ENCODE results near the gene ECE2.

Gene ECE2

DNA sequence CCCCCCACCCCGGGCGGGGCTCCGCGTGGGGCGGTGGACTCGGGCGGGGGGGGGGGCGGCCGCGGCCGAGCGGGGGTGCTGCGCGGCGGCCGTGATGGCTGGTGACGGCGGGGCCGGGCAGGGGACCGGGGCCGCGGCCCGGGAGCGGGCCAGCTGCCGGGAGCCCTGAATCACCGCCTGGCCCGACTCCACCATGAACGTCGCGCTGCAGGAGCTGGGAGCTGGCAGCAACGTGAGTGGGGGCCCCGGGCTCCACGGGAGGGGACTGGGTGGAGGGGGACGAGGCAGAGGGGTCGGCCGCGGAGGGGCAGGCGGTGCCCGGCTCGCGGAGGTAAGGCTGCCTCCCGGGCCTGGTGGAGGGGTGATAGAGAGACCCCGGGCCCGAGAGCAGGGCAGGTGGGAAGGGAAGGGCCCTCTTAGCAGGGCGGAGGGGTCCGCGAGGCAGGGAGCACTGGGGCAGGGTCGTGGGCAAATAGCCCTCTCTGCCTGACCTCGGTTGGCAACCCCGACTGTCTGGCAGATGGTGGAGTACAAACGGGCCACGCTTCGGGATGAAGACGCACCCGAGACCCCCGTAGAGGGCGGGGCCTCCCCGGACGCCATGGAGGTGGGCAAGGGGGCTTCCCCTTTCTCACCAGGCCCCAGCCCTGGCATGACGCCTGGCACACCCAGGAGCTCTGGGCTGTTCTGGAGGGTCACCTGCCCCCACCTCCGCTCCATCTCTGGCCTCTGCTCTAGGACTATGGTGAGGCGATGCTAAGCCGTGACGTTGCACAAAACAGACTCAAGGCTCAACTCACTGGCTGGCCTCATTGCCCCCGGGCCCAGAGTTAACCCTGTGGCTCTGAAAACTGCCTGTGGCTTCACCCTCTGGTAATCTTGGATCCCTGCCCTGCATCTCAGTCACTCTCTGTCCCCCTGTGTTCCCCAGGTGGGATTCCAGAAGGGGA, at the start of gene ECE2:
ECE2 (plus strand) TSS at position 62 of the 950 bp plus-strand sequence; CDS start at position 194, 132 bp downstream.
- TF ChIP-seq, protein P1, sequence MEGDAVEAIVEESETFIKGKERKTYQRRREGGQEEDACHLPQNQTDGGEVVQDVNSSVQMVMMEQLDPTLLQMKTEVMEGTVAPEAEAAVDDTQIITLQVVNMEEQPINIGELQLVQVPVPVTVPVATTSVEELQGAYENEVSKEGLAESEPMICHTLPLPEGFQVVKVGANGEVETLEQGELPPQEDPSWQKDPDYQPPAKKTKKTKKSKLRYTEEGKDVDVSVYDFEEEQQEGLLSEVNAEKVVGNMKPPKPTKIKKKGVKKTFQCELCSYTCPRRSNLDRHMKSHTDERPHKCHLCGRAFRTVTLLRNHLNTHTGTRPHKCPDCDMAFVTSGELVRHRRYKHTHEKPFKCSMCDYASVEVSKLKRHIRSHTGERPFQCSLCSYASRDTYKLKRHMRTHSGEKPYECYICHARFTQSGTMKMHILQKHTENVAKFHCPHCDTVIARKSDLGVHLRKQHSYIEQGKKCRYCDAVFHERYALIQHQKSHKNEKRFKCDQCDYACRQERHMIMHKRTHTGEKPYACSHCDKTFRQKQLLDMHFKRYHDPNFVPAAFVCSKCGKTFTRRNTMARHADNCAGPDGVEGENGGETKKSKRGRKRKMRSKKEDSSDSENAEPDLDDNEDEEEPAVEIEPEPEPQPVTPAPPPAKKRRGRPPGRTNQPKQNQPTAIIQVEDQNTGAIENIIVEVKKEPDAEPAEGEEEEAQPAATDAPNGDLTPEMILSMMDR (IDR thresholded peaks at IDR 0.05) = no peak
- H3K27ac ChIP-seq = no peak within 1 kb of the TSS
- peak within 1 kb of the TSS; percentile 54 for H3K4me3 ChIP-seq
- DNase-seq (ENCODE audit: low spot score) = peak; percentile 43

DNA sequence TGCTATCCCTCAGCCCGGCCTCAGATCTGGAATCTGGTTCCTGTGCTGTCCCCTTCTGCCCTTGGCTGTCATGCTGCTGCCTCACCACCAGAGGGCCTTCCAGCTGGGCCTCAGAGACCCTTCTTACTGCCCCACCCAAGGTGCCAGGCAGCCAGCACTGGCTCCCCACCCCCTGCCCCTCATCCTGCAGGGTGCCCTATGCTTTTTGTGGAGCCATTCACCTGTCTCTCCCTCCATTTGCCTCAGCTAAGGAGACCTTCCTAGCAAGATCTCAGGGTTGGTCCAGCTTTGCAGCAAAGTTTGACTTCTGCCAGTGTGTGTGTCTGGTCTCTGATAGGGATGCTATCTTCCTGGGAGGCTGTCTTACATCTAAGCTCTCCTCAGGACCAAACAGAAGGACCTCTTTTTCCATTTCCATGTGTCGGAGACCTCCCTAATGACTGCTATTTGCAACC, 48.3 kb upstream of the ECE2 start:
- no peak for DNase-seq (ENCODE audit: low spot score)

DNA sequence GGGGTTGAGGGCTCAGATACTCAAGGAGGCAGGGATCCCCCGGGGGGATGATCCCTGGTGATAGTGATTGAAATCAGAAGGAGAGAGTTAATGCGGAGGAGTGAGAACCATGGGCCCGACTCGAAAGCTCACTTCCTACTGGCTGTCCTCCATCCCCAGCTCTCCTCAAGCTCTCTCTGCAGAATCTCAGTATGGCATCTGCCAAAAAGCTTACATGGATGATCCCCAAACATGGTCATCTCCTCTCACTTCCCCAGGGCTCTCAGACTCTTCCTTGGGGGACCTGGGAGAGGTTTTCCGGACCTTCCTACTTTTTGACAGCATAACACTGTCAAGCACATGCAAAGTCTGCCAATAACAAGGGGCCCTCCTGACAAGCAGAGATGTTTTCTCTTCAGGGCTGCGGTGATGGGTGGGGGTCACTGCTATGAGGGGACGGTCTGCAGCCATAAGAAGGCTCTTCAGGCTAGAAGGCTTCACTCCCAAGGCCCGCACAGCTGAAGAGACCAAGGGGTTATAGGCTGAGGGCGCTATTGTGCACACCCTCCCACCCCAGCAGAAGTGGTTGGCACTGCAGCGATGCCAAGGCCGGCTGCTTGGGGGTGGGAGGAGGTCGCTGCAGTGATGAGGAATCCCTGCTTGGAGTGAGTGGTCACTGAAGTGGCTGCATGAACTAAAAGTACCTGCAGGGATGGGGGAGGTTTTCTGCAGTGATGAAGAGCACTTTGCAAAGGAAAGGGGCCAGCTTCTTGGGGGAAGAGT, 47.3 kb upstream of the ECE2 start:
- TF ChIP-seq, protein P1 (IDR thresholded peaks at IDR 0.05) = no peak
- Histone ChIP-seq H3K4me3 (peak overlapping the region; percentile 73), H3K27ac (no peak overlapping the region)
- no peak for DNase-seq (ENCODE audit: low spot score)

More for the DNA sequence above, 48.3 kb upstream of the ECE2 start:
- TF ChIP-seq, protein P1 (IDR thresholded peaks at IDR 0.05) = peak; percentile 46
- Histone ChIP-seq H3K4me3 (no peak overlapping the region), H3K27ac (no peak overlapping the region)

DNA sequence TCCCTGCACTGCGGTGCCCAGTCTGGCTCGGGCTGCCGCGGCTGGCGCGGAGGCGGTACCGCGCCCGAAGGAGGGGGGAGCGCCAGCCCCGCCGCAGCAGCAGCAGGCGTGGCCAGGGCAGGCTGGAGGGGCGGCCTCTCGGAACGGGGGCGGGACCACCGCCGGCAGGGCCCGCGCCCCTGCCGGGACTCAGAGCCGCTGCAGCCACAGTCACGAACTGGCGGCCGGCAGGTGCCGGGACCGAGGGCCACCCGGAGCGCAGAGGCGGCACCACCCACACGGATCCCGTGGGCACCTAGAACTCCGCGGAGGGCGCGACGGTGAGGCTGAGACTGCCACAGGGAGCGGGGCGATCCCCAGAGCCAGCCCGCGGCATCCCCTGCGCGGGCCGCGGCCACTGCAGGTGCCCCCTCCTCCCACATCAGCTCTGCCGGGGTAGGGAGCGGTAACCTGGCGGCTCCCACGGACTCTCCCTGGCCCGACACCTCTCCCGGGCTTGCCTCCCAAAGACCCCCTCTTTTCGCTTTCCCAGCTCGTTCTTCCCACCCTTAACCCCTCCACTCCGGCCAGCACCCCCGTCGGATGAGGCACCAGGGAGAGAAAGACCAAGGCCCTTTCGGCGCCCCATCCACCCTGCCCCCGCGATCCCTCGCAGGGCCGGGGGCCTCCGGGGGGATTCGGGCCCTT, 46.3 kb upstream of the ECE2 start, which contains the start of gene VWA5B2:
VWA5B2 (plus strand) TSS at position 192 of the 687 bp plus-strand sequence. CDS start 944 bp downstream, outside the sequence.
- no peak for DNase-seq (ENCODE audit: low spot score)
- peak within 1 kb of the TSS; percentile 73 for H3K4me3 ChIP-seq
- H3K27ac ChIP-seq = no peak within 1 kb of the TSS
- TF ChIP-seq, protein P1 (IDR thresholded peaks at IDR 0.05) = no peak

DNA sequence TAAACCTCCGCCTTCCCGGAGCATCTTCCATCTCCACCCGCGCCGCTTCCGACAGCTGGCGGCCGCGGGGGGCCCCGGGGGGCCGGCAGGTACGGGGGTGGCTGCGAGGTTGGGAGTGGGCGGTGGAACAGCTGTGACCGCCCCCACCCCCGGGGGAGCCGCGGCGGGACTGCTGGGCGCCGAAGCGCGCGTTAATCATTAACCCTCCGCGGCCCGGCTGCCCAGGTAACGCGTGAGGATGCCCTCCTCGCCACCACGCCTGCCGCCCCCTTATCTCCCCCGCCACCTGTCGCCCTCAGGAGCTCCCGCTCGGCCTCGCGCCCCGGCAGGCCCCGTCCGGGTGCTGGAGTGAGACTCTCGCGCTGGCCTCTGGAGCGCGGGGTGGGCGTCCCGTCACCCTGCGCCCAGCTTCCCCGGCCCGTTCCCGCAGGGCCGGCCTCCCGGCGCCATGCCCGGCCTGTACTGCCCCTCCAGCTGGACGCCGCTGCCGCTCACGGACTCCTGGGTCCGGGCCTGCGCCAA, 45.7 kb upstream of the ECE2 start:
- no peak for DNase-seq (ENCODE audit: low spot score)
- H3K27ac ChIP-seq = no peak overlapping the region

More for the DNA sequence above, 45.7 kb upstream of the ECE2 start:
- H3K4me3 ChIP-seq = peak overlapping the region; percentile 73
- TF ChIP-seq, protein P1 (IDR thresholded peaks at IDR 0.05) = no peak

Data from coronary artery (tissue), 2 donors.